ENCODE data around the gene GLIPR1. TPM values are rescaled to one million over a fixed set of nuclear protein-coding genes. Genes with fewer than 3 reads are reported as not detected.

GLIPR1 gene
- total RNA-seq, 4 donors from 2014 or later = 3.0 to 8.0 (median 5.0) TPM

DNA sequence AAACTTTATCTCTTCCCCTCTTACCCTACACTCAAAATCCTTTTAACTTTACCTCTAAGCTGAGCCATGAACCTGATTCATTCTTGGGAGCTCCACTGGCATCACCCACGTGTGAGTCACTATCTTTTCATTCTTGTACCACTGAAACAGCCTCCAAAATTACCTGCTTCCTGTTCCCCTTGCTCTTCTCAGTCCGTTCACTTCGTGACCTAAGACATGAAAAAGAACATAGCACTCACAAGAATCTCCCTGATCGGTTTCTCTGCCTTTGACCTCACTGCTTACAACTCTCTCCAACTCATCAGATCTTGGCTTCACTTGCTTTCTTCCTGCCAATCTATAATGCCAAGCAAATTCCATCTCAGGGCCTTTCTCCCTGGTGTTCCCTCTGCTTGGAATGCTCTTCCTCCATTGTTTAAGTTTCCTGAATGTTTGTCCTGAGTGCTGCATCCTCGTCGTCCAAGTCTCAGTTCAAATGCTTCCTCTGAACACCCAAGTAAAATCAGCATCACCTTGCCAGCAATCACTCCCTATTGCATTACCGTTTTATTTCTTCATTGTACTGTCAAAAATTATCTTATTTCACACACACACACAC, 9.2 kb downstream of the GLIPR1 start:
- Histone ChIP-seq H3K36me3 (peaks cover 0 to 18% (median 0%) of the 10 kb centered on the region in 3 donors), H3K27ac (no peak overlapping the region), H3K4me1 (peaks cover 0 to 14% (median 0%) of the 10 kb centered on the region in 3 donors), H3K27me3 (no peaks in the 10 kb centered on the region), H3K4me3 (no peak overlapping the region), H3K9me3 (no peaks in the 10 kb centered on the region)
- 36 to 47% methylated on average over 7 of the region's 7 CpGs for WGBS, 2 donors
- intact Hi-C loops (cut with DNase I) = no loop called here
- DNase-seq = no peak
- TF ChIP-seq, protein P1, sequence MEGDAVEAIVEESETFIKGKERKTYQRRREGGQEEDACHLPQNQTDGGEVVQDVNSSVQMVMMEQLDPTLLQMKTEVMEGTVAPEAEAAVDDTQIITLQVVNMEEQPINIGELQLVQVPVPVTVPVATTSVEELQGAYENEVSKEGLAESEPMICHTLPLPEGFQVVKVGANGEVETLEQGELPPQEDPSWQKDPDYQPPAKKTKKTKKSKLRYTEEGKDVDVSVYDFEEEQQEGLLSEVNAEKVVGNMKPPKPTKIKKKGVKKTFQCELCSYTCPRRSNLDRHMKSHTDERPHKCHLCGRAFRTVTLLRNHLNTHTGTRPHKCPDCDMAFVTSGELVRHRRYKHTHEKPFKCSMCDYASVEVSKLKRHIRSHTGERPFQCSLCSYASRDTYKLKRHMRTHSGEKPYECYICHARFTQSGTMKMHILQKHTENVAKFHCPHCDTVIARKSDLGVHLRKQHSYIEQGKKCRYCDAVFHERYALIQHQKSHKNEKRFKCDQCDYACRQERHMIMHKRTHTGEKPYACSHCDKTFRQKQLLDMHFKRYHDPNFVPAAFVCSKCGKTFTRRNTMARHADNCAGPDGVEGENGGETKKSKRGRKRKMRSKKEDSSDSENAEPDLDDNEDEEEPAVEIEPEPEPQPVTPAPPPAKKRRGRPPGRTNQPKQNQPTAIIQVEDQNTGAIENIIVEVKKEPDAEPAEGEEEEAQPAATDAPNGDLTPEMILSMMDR (IDR thresholded peaks at IDR 0.05) = no peak
- TF ChIP-seq POLR2A (IDR thresholded peaks at IDR 0.05) = no peak

DNA sequence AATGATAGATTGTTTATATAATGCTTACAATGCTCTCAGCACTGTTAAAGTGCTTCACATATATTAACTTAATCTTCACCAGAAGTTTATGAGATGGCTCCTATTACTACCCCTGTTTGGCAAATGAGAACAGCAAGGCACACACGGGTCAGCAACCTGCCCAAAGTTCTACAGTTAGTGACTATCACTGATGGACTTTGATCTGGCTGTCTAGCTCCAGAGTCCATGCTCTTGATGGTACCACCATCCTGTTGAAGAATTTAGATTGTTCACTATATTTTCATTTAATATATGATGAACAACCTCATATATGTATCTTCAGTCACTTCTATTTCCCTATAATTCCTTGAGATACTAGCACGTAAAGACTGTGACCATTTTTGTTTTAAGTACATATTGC, 10.6 kb downstream of the GLIPR1 start:
- 87 to 90% methylated on average over 2 of the region's 2 CpGs for WGBS, 2 donors

DNA sequence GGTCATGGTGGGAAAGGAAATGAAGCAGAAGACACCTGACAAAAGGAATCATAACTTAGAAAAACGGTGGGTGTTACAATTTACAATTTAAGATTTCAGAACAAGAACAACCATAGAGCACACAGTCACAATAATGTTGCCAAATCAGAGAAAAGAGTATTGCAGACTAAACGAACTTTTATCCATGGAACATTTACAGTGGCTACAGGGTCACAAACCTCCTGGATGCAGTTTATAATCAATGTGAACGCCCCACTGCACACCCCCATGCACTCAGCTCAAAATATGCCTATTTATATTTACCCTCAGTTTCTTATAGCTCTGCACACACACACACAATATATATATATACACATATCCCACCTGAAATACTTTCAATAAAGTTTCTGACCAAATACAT, 22.9 kb downstream of the GLIPR1 start:
- intact Hi-C loops (cut with DNase I) = no loop called here

More for the DNA sequence above, 10.6 kb downstream of the GLIPR1 start:
- Histone ChIP-seq H3K27ac (no peak overlapping the region), H3K36me3 (peaks cover 0 to 32% (median 0%) of the 10 kb centered on the region in 3 donors), H3K27me3 (no peaks in the 10 kb centered on the region), H3K4me1 (peaks cover 0 to 10% (median 0%) of the 10 kb centered on the region in 3 donors), H3K9me3 (no peaks in the 10 kb centered on the region), H3K4me3 (no peak overlapping the region)
- DNase-seq = no peak
- intact Hi-C loops (cut with DNase I) = no loop called here
- no peak for TF ChIP-seq POLR2A (IDR thresholded peaks at IDR 0.05)
- TF ChIP-seq, protein P1 (IDR thresholded peaks at IDR 0.05) = no peak

DNA sequence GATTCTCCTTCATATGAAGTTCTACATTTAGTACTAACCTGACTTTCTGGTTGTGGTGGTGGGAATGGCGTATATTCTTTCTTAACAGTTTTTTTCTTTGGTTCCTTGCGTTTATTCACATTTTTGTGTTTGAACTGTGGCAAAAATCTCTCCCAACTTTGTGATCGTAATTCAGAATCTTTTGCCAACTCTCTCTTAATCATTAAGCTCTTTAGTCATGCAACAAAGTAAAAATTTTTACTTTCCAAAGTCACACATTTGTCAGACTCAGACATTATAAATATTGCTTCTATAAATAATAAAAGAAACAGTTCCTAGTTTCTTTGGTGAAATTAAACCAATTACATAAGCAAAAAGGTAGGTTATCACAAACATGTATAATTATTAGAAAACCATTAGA, 23.3 kb downstream of the GLIPR1 start:
- Histone ChIP-seq H3K4me3 (no peak overlapping the region), H3K27ac (no peak overlapping the region), H3K27me3 (no peaks in the 10 kb centered on the region), H3K4me1 (peaks cover 0 to 9% (median 4%) of the 10 kb centered on the region in 3 donors), H3K9me3 (no peaks in the 10 kb centered on the region), H3K36me3 (peaks cover 11 to 94% (median 11%) of the 10 kb centered on the region in 3 donors)
- WGBS, 2 donors = 81 to 89% methylated on average over 3 of the region's 3 CpGs
- DNase-seq = no peak
- TF ChIP-seq POLR2A (IDR thresholded peaks at IDR 0.05) = no peak
- TF ChIP-seq, protein P1 (IDR thresholded peaks at IDR 0.05) = no peak
- intact Hi-C loops (cut with DNase I) = no loop called here

More for the DNA sequence above, 22.9 kb downstream of the GLIPR1 start:
- peaks cover 0 to 5% (median 4%) of the 10 kb centered on the region in 3 donors for H3K4me1 ChIP-seq
- TF ChIP-seq POLR2A (IDR thresholded peaks at IDR 0.05) = no peak
- no peak overlapping the region for H3K27ac ChIP-seq
- H3K4me3 ChIP-seq = no peak overlapping the region
- no peaks in the 10 kb centered on the region for H3K9me3 ChIP-seq
- 43 to 69% methylated on average over 3 of the region's 3 CpGs for WGBS, 2 donors
- no peak for DNase-seq
- peaks cover 11 to 98% (median 13%) of the 10 kb centered on the region in 3 donors for H3K36me3 ChIP-seq
- no peaks in the 10 kb centered on the region for H3K27me3 ChIP-seq

DNA sequence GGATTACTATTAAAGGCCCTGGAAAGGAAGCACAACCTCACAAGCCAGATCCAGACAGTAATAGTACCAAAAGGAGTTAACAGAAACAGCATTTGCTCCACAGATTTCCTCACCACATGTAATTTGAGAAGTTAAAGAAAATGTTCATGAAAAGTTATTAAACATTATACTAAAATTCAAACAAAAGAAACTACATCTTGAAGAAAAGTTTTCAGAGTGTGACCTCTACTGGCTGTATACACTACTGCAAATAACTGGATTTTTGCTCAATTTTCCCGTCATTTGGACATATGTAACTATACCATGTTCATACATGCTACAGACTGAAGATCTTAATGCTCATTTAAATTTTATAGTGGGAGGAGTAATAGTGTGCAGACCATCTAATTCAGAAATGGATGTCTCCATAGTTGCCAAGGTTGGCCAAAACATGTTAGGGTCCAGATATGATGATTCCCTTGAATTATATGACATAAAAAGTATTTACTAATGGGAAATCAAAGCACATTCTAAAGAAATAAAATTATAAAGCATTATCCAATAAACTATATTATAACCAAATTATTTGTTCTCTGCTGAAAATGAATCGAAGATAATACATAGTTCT, 25.3 kb downstream of the GLIPR1 start:
- intact Hi-C loops (cut with DNase I) = loop anchor here (5.0 kb wide), 1 partner anchor 174 kb away; the partner anchor contains the start of genes CAPS2 and GLIPR1L1
- H3K4me1 ChIP-seq = peaks cover 11 to 28% (median 22%) of the 10 kb centered on the region in 3 donors
- no peaks in the 10 kb centered on the region for H3K9me3 ChIP-seq
- no peak overlapping the region for H3K27ac ChIP-seq
- H3K27me3 ChIP-seq = no peaks in the 10 kb centered on the region
- no peak overlapping the region for H3K4me3 ChIP-seq
- peaks cover 6 to 75% (median 8%) of the 10 kb centered on the region in 3 donors for H3K36me3 ChIP-seq
- WGBS, 2 donors = 58 to 65% methylated on average over 2 of the region's 2 CpGs
- TF ChIP-seq POLR2A (IDR thresholded peaks at IDR 0.05) = no peak
- TF ChIP-seq, protein P1 (IDR thresholded peaks at IDR 0.05) = peak in 5 of 6 experiments; percentile 28 to 61 (median 48)
- DNase-seq = no peak

All from esophagus squamous epithelium (tissue), 5 donors.